GM18907 (cell line): ENCODE data around the gene SHB.

ENCODE experiments used
- ATAC-seq: cut with Tn5 transposase; IDR thresholded peaks from one replicate; pipeline ENCODE4 v1.9.1; 2021; ENCODE audit warnings: mild to moderate bottlenecking, moderate library complexity; ENCODE audit not compliant: unreplicated experiment

Gene SHB

GRCh38 chr9:37873955-37874354 is 195.1 kb downstream of the SHB start:
- ATAC-seq = no peak

- no peak for ATAC-seq
Measured at GRCh38 chr9:37870799-37871176, 198.2 kb downstream of the SHB start.

GRCh38 chr9:37870081-37870798 is 198.8 kb downstream of the SHB start:
- ATAC-seq = no peak
